GM21381 (cell line): Measurements from ENCODE around the gene TGM5.
A peak's percentile ranks its signal among the peaks of the same experiment; 100 is the strongest.

Source experiments
- ATAC-seq: cut with Tn5 transposase; IDR thresholded peaks from one replicate; pipeline ENCODE4 v1.9.1; 2021; ENCODE audit warnings: mild to moderate bottlenecking, moderate library complexity; ENCODE audit not compliant: unreplicated experiment

The TGM5 gene

GRCh38 chr15:43196760-43197548, 69.8 kb downstream of the TGM5 start:
- ATAC-seq: no peak

DNA sequence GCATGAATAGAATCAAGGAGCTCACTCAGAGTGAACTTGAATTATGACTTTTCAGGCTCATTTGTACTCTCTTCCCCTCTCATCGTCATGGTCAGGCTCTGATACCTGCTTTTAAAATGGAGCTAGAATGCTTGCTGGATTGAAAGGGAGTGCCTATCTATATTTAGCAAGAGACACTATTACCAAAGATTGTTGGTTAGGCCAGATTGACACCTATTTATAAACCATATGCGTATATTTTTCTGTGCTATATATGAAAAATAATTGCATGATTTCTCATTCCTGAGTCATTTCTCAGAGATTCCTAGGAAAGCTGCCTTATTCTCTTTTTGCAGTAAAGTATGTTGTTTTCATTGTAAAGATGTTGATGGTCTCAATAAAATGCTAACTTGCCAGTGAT, 71.9 kb downstream of the TGM5 start:
- ATAC-seq: no peak

GRCh38 chr15:43193710-43194109, 73.0 kb downstream of the TGM5 start:
- ATAC-seq: no peak

GRCh38 chr15:43190178-43190577, 76.5 kb downstream of the TGM5 start:
- ATAC-seq: no peak

- no peak for ATAC-seq
Observed at GRCh38 chr15:43189296-43189695, 77.4 kb downstream of the TGM5 start.

GRCh38 chr15:43187544-43188155, 79.1 kb downstream of the TGM5 start:
- no peak for ATAC-seq

GRCh38 chr15:43186003-43186353, 80.8 kb downstream of the TGM5 start:
- no peak for ATAC-seq

- ATAC-seq: peak; percentile 96
Observed at GRCh38 chr15:43185157-43186002, 81.3 kb downstream of the TGM5 start, which contains the start of gene CCNDBP1. Gene CCNDBP1, plus strand, starts transcription at chr15:43185403. Its CDS starts 96 bp downstream, at chr15:43185499.

GRCh38 chr15:43184407-43185124, 82.2 kb downstream of the TGM5 start:
- peak; percentile 3 for ATAC-seq

GRCh38 chr15:43183270-43183669, 83.5 kb downstream of the TGM5 start:
- ATAC-seq: no peak
